ENCODE results near the gene ADSS1.

DNA sequence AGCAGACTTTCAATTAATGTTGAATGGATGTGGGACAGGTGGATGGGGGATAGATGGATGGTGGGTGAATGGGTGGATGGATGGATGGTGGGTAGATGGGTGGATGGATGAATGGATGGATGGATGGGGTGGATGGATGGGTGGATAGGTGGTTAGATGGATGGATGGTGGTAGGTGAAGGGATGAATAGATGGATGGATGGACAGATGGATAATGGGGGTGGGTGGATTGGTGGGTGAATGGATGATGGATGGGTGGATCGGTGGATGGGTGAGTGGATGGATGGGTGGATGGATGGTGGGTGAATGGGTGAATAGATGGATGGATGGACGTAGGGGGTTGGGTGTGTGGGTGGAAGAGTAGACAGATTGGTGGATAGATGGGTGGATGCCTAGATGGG is 48.6 kb upstream of the ADSS1 start:
- no peak for TF ChIP-seq EZH2 (IDR thresholded peaks at IDR 0.05; ENCODE audit: low read length)
- TF ChIP-seq, protein P1, sequence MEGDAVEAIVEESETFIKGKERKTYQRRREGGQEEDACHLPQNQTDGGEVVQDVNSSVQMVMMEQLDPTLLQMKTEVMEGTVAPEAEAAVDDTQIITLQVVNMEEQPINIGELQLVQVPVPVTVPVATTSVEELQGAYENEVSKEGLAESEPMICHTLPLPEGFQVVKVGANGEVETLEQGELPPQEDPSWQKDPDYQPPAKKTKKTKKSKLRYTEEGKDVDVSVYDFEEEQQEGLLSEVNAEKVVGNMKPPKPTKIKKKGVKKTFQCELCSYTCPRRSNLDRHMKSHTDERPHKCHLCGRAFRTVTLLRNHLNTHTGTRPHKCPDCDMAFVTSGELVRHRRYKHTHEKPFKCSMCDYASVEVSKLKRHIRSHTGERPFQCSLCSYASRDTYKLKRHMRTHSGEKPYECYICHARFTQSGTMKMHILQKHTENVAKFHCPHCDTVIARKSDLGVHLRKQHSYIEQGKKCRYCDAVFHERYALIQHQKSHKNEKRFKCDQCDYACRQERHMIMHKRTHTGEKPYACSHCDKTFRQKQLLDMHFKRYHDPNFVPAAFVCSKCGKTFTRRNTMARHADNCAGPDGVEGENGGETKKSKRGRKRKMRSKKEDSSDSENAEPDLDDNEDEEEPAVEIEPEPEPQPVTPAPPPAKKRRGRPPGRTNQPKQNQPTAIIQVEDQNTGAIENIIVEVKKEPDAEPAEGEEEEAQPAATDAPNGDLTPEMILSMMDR (optimal IDR thresholded peaks at IDR 0.05 in 1 of 3, IDR thresholded peaks at IDR 0.05 in 1 of 3, conservative IDR thresholded peaks at IDR 0.05 in 1 of 3; ENCODE audit: extremely low read depth in 1 of 3, insufficient read depth in 2 of 3, low read length in 3 of 3) = no peak

Data from keratinocyte (primary cell).